ENCODE measurements around the gene EXOC6B. TPM values are rescaled to one million over a fixed set of nuclear protein-coding genes. Genes with fewer than 3 reads are reported as not detected.

EXOC6B gene
- total and polyA plus RNA-seq, 9 of the 15 experiments (the other 6 are each of a cell fraction or from before 2014, with no cell fraction given), result 0.28 to 4.2 (median 2.0) TPM

DNA sequence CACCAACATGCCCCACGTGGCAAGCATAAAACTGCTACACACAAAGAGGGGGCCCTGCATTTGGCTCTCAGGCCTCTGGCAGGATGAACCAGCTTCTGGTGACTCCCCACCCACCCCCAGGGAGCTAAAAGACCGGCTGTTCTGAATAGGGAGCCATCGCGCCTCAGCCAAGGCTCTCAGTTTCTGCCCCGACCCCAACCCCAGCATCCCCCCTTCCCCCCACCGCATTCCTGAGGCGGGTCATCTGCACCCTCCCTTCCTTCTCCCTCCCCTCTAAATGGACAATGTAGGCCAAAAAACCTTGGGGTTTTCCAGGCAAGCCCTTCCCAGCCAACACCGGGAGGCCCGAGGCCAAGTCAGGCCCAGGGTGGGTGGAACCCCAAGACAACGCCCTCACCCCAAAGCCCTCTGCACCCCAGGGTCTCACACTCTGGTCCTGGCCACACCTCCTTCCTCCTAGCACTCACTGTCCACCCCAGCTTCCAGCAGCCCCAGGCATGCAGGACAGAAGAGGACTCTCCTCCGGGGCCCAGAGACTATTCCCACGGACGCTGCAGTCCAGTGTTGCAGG is 683.9 kb downstream of the EXOC6B start:
- ChIA-PET CTCF (ENCODE audit: low intra/inter-chr PET ratio) (no interaction called here), POLR2A (interaction anchor here (0.6 kb wide), 1 partner anchor 334 kb away, joined by 3 read pairs; no protein-coding TSS in a partner anchor)
- Histone ChIP-seq H3K9ac (ENCODE audit: insufficient read depth in 1 of 2, low read depth in 2 of 2, low read length in 2 of 2) (no peak overlapping the region), H3K36me3 (ENCODE audit: control insufficient read depth, insufficient read depth, low read length) (no peaks in the 10 kb centered on the region), H4K20me1 (replicated peaks; ENCODE audit: control insufficient read depth, insufficient read depth, low read length) (no peaks in the 10 kb centered on the region), H3K4me2 (ENCODE audit: insufficient read depth, low read length) (no peak overlapping the region), H3K27me3 (ENCODE audit: control insufficient read depth in 2 of 2, insufficient read depth in 2 of 2, low read length in 2 of 2) (peaks cover 0 to 34% of the 10 kb centered on the region in 2 experiments; a peak in 2 of 5 replicates), H3K9me1 (ENCODE audit: control insufficient read depth, insufficient read depth, low read length) (peaks cover 5% of the 10 kb centered on the region), H3K9me3 (replicated peaks; ENCODE audit: control insufficient read depth, insufficient read depth, low read depth, low read length) (no peaks in the 10 kb centered on the region), H3K4me3 (no peak overlapping the region), H3K27ac (ENCODE audit: extremely low read depth, low read depth, low read length) (no peak overlapping the region), H3K79me2 (ENCODE audit: control insufficient read depth, insufficient read depth, low read length) (no peaks in the 10 kb centered on the region), H2AFZ (ENCODE audit: low read depth, low read length) (no peak overlapping the region), H3K4me1 (replicated peaks in 1 of 2; ENCODE audit: control insufficient read depth in 2 of 2, insufficient read depth in 2 of 2, low read length in 2 of 2) (peaks cover 0 to 26% of the 10 kb centered on the region in 2 experiments; a peak in 2 of 5 replicates)
- no TSS peak for BruUV-seq (replicated peaks)
- WGBS (ENCODE audit: insufficient coverage, low coverage, missing lambda C conversion rate), result 0% methylated on average over 6 of the region's 13 CpGs
- FAIRE-seq, result no peak
- no peak for DNase-seq (ENCODE audit: extremely low read depth in 1 of 4, low spot score in 3 of 4)
- ATAC-seq, result no peak
- in situ Hi-C loops (cut with MboI) (no loop called here), intact Hi-C loops (cut with micrococcal nuclease) (no loop called here)
- TF ChIP-seq MED1 (CRISPR knock-in tag; IDR thresholded peaks at IDR 0.05; ENCODE audit: borderline replicate concordance) (no peak), SMAD1 (IDR thresholded peaks at IDR 0.05; ENCODE audit: low read depth, low read length, partially characterized antibody) (no peak), SIX5 (IDR thresholded peaks at IDR 0.05; ENCODE audit: borderline replicate concordance in 1 of 2, insufficient read depth in 1 of 2, low read depth in 1 of 2, low read length in 2 of 2) (no peak), NFATC3 (IDR thresholded peaks at IDR 0.05) (no peak)
- TF ChIP-seq, protein P1, sequence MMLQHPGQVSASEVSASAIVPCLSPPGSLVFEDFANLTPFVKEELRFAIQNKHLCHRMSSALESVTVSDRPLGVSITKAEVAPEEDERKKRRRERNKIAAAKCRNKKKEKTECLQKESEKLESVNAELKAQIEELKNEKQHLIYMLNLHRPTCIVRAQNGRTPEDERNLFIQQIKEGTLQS (IDR thresholded peaks at IDR 0.05), result no peak
- TF ChIP-seq, protein P1 (CRISPR knock-in tag; conservative IDR thresholded peaks at IDR 0.05), result no peak
- TF ChIP-seq, protein P2, sequence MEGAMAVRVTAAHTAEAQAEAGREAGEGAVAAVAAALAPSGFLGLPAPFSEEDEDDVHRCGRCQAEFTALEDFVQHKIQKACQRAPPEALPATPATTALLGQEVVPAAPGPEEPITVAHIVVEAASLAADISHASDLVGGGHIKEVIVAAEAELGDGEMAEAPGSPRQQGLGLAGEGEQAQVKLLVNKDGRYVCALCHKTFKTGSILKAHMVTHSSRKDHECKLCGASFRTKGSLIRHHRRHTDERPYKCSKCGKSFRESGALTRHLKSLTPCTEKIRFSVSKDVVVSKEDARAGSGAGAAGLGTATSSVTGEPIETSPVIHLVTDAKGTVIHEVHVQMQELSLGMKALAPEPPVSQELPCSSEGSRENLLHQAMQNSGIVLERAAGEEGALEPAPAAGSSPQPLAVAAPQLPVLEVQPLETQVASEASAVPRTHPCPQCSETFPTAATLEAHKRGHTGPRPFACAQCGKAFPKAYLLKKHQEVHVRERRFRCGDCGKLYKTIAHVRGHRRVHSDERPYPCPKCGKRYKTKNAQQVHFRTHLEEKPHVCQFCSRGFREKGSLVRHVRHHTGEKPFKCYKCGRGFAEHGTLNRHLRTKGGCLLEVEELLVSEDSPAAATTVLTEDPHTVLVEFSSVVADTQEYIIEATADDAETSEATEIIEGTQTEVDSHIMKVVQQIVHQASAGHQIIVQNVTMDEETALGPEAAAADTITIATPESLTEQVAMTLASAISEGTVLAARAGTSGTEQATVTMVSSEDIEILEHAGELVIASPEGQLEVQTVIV (CRISPR knock-in tag; IDR thresholded peaks at IDR 0.05; ENCODE audit: borderline replicate concordance), result no peak
- TF ChIP-seq, protein P3, sequence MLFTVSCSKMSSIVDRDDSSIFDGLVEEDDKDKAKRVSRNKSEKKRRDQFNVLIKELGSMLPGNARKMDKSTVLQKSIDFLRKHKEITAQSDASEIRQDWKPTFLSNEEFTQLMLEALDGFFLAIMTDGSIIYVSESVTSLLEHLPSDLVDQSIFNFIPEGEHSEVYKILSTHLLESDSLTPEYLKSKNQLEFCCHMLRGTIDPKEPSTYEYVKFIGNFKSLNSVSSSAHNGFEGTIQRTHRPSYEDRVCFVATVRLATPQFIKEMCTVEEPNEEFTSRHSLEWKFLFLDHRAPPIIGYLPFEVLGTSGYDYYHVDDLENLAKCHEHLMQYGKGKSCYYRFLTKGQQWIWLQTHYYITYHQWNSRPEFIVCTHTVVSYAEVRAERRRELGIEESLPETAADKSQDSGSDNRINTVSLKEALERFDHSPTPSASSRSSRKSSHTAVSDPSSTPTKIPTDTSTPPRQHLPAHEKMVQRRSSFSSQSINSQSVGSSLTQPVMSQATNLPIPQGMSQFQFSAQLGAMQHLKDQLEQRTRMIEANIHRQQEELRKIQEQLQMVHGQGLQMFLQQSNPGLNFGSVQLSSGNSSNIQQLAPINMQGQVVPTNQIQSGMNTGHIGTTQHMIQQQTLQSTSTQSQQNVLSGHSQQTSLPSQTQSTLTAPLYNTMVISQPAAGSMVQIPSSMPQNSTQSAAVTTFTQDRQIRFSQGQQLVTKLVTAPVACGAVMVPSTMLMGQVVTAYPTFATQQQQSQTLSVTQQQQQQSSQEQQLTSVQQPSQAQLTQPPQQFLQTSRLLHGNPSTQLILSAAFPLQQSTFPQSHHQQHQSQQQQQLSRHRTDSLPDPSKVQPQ (CRISPR knock-in tag; IDR thresholded peaks at IDR 0.05; ENCODE audit: borderline replicate concordance), result no peak

All from K562 (cell line).